Transverse colon (tissue), 4 donors: Measurements from ENCODE around the gene ARFGAP3. TPM values are rescaled to one million over a fixed set of nuclear protein-coding genes. Genes with fewer than 3 reads are reported as not detected.

Experiments used
- DNase-seq: peaks from one replicate; pipeline ENCODE4 v3.0.0-alpha.2; 2019
- H3K27ac ChIP-seq, 4 donors: fragments of 200-600 bp; sonication (generic); 2 replicates each; pipeline ENCODE4 v1.5.1; 2016 to 2018; ENCODE audit warnings: inconsistent platforms in 4 of 4
- H3K27me3 ChIP-seq: fragments of 200-600 bp; sonication (generic); 2 replicates; pipeline ENCODE4 v1.5.1; 2017; ENCODE audit warnings: inconsistent platforms
- H3K36me3 ChIP-seq, 4 donors: fragments of 200-600 bp; sonication (generic); 2 replicates each; pipeline ENCODE4 v1.5.1; 2017 to 2019; ENCODE audit warnings: inconsistent platforms in 4 of 4
- H3K4me1 ChIP-seq, 4 donors: fragments of 200-600 bp; sonication (generic); 2 replicates each; pipeline ENCODE4 v1.5.1; 2017 to 2020; ENCODE audit warnings: inconsistent platforms in 4 of 4
- H3K4me3 ChIP-seq, 4 donors: fragments of 200-600 bp; sonication (generic); 1 replicate in 1 of 4; 2 replicates in 3 of 4; pipeline versions ENCODE4 v1.5.1 to v1.6.1; 2017 to 2019; ENCODE audit warnings: inconsistent platforms in 4 of 4
- H3K9me3 ChIP-seq, 2 donors: fragments of 200-600 bp; sonication (generic); 2 replicates each; pipeline ENCODE4 v1.5.1; 2017 to 2019; ENCODE audit warnings: inconsistent platforms in 2 of 2
- CTCF ChIP-seq, 5 experiments: fragments of 200-600 bp in 3 of 5; fragments of 450-650 bp in 2 of 5; sonication (generic) in 3 of 5; IDR thresholded peaks; 1 replicate in 2 of 5; 2 replicates in 3 of 5; pipeline ENCODE4 v1.5.1; 2016 to 2017; ENCODE audit warnings: antibody characterized with exemption in 5 of 5, inconsistent platforms in 3 of 5, mild to moderate bottlenecking in 2 of 5, moderate library complexity in 1 of 5
- EP300 ChIP-seq: sonication (generic); formaldehyde crosslinking; IDR thresholded peaks from one replicate; pipeline ENCODE4 v1.6.1; 2017; ENCODE audit warnings: antibody characterized with exemption, low read depth
- POLR2A ChIP-seq: fragments of 450-650 bp; IDR thresholded peaks from one replicate; pipeline ENCODE4 v1.6.1; 2016; ENCODE audit warnings: antibody characterized with exemption, mild to moderate bottlenecking, moderate library complexity
- POLR2AphosphoS5 ChIP-seq, 3 donors: sonication (generic); formaldehyde crosslinking; IDR thresholded peaks; one replicate each; pipeline ENCODE4 v1.6.1; 2016; ENCODE audit warnings: antibody characterized with exemption in 3 of 3
- whole genome bisulfite sequencing, 2 donors: methylation state at CpG; one replicate each; pipeline ENCODE4 v1.1.5; 2018; ENCODE audit warnings: low coverage in 1 of 2; 5-methylcytosine and 5-hydroxymethylcytosine counted together
- in situ Hi-C, 4 donors: fragments of 200-750 bp; cut with MboI; loops; one replicate each; pipeline versions ENCODE4 v1.15.0 to v1.15.1; 2017; ENCODE audit warnings: low sequenced_read_pairs in 3 of 4, low pct_ligation_motif_present in 1 of 4, low pct_unique_long_range_greater_than_20kb in 1 of 4
- intact Hi-C: fragments of 100-400 bp; cut with DNase I; formaldehyde crosslinking; loops from one replicate; pipeline ENCODE4 v1.15.1; 2023; ENCODE audit warnings: low total_unique reads
- total RNA-seq, 4 donors: library from RNA; depleted of rRNA; stranded (reverse); fragments of >200 nt; gene quantifications; one replicate each; pipeline ENCODE4 v1.1.0, GENCODE V29; 2016

ARFGAP3 gene
- total RNA-seq, 4 donors from 2014 or later = 24.3 to 43.5 (median 33.3) TPM

GRCh38 chr22:42799461-42800405, 57.3 kb downstream of the ARFGAP3 start:
- Histone ChIP-seq H3K27me3 (no peaks in the 10 kb centered on the region), H3K4me3 (no peak overlapping the region), H3K4me1 (no peaks in the 10 kb centered on the region), H3K36me3 (peaks cover 0 to 17% (median 0%) of the 10 kb centered on the region in 4 donors), H3K9me3 (no peaks in the 10 kb centered on the region), H3K27ac (no peak overlapping the region)
- intact Hi-C loops = no loop called here
- WGBS, 2 donors = 93% methylated on average over 8 of the region's 8 CpGs; no CpG with 5 or more reads in 1 of the 2 donors
- TF ChIP-seq POLR2A (no peak), EP300 (no peak), CTCF (IDR thresholded peaks at IDR 0.05) (no peak), POLR2AphosphoS5 (IDR thresholded peaks at IDR 0.05) (no peak)
- DNase-seq = no peak
- in situ Hi-C loops = no loop called here

GRCh38 chr22:42799061-42799460, 58.0 kb downstream of the ARFGAP3 start:
- no peak overlapping the region for H3K27ac ChIP-seq
- in situ Hi-C loops = no loop called here
- intact Hi-C loops = no loop called here
- H3K9me3 ChIP-seq = no peaks in the 10 kb centered on the region
- H3K4me1 ChIP-seq = no peaks in the 10 kb centered on the region
- DNase-seq = no peak
- TF ChIP-seq CTCF (IDR thresholded peaks at IDR 0.05) (no peak), POLR2A (no peak), EP300 (no peak), POLR2AphosphoS5 (IDR thresholded peaks at IDR 0.05) (no peak)
- WGBS, 2 donors = 94% methylated on average over 10 of the region's 10 CpGs; no CpG with 5 or more reads in 1 of the 2 donors
- no peak overlapping the region for H3K4me3 ChIP-seq
- H3K27me3 ChIP-seq = no peaks in the 10 kb centered on the region
- H3K36me3 ChIP-seq = peaks cover 0 to 17% (median 0%) of the 10 kb centered on the region in 4 donors

- Histone ChIP-seq H3K27ac (no peak overlapping the region), H3K4me3 (no peak overlapping the region), H3K4me1 (peaks cover 0 to 2% (median under 1%) of the 10 kb centered on the region in 4 donors), H3K27me3 (no peaks in the 10 kb centered on the region), H3K36me3 (peaks cover 0 to 17% (median 0%) of the 10 kb centered on the region in 4 donors), H3K9me3 (no peaks in the 10 kb centered on the region)
- in situ Hi-C loops = no loop called here
- DNase-seq = no peak
- WGBS, 2 donors = 54 to 65% methylated on average over 2 to 5 of the region's 5 CpGs
- no peak for TF ChIP-seq POLR2A
- TF ChIP-seq EP300 = no peak
- TF ChIP-seq POLR2AphosphoS5 (IDR thresholded peaks at IDR 0.05) = no peak
- TF ChIP-seq CTCF (IDR thresholded peaks at IDR 0.05) = no peak
- intact Hi-C loops = no loop called here
Measured at GRCh38 chr22:42797011-42797410, 60.1 kb downstream of the ARFGAP3 start.

- Histone ChIP-seq H3K27ac (no peak overlapping the region), H3K9me3 (no peaks in the 10 kb centered on the region), H3K4me1 (peaks cover 0 to 8% (median 2%) of the 10 kb centered on the region in 4 donors), H3K4me3 (no peak overlapping the region), H3K27me3 (no peaks in the 10 kb centered on the region), H3K36me3 (peaks cover 0 to 17% (median 0%) of the 10 kb centered on the region in 4 donors)
- in situ Hi-C loops = no loop called here
- 72 to 89% methylated on average over 4 to 12 of the region's 12 CpGs for WGBS, 2 donors
- no peak for DNase-seq
- intact Hi-C loops = no loop called here
- no peak for TF ChIP-seq EP300
- no peak for TF ChIP-seq POLR2A
- no peak for TF ChIP-seq POLR2AphosphoS5 (IDR thresholded peaks at IDR 0.05)
- TF ChIP-seq CTCF (IDR thresholded peaks at IDR 0.05) = no peak
Measured at GRCh38 chr22:42796081-42796480, 61.0 kb downstream of the ARFGAP3 start.
